HT-29 (cell line): ENCODE measurements around the gene ATN1. TPM values are rescaled to one million over a fixed set of nuclear protein-coding genes. Genes with fewer than 3 reads are reported as not detected.
A peak's percentile ranks its signal among the peaks of the same experiment; 100 is the strongest.

Experiments used
- DNase-seq: peaks from one replicate; pipeline ENCODE4 v3.0.0-alpha.2; 2015; ENCODE audit warnings: low spot score
- total RNA-seq: library from RNA; depleted of rRNA; stranded (reverse); fragments of >200 nt; shearing (Covaris generic); gene quantifications from 2 replicates; pipeline ENCODE4 v1.2.3, GENCODE V29; 2014

ATN1 gene
- total RNA-seq, 1 experiment from 2014 or later, result 36.9 TPM

DNA sequence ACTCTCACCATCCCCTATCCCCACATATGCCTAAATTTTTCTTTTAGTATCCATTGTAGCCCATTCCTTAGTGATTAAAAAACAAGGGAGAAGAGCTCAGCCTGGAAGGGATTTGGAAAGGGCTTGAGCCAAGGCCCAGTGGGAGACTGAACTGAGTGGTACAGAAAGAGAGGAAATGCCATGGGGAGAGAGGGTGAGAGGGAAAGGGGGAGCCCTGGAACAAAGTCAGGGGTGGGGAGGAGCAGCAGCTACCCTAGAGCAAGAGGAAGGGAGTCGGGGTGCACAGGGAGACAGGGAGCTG, 2.6 kb upstream of the ATN1 start:
- DNase-seq, result no peak

- peak; percentile 88 for DNase-seq
Observed at GRCh38 chr12:6925540-6926279, 2.0 kb upstream of the ATN1 start.

- DNase-seq, result no peak
Observed at GRCh38 chr12:6928022-6928702, 403 bp downstream of the ATN1 start.

DNA sequence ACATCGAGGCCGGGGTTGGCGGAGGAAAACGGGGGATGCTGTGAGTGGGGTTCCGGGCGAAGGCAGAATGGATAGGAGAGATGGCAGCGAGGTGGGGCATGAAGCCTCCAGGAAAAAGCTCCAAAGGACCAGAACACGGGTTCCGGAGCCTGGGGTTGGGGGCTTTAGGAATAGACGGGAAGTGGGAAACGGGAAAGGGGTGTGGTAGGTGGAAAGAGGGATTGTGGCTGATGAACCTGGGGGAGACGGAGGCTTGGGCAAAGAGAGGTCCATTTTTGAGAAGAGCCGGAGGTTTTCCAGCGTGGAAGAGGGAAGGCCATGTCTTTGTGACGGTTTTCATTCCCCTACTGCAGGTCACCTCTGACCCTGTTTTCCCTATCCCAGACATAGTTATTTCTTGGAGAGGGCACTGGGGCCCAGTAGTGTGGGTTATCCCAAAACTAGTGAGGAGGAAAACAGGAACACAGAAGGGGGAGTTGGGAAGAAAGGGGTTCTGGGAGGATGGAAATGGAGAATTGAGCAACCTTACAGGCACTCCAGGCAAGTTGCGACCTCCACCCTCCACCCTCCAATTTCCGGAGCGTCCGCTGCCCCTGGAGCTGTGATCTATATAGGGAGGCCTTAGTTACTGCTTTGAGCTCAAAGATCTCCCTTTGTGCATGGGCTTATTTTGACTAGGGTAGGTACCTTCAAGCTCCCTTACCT, 1.1 kb downstream of the ATN1 start:
- DNase-seq, result peak; percentile 24

DNA sequence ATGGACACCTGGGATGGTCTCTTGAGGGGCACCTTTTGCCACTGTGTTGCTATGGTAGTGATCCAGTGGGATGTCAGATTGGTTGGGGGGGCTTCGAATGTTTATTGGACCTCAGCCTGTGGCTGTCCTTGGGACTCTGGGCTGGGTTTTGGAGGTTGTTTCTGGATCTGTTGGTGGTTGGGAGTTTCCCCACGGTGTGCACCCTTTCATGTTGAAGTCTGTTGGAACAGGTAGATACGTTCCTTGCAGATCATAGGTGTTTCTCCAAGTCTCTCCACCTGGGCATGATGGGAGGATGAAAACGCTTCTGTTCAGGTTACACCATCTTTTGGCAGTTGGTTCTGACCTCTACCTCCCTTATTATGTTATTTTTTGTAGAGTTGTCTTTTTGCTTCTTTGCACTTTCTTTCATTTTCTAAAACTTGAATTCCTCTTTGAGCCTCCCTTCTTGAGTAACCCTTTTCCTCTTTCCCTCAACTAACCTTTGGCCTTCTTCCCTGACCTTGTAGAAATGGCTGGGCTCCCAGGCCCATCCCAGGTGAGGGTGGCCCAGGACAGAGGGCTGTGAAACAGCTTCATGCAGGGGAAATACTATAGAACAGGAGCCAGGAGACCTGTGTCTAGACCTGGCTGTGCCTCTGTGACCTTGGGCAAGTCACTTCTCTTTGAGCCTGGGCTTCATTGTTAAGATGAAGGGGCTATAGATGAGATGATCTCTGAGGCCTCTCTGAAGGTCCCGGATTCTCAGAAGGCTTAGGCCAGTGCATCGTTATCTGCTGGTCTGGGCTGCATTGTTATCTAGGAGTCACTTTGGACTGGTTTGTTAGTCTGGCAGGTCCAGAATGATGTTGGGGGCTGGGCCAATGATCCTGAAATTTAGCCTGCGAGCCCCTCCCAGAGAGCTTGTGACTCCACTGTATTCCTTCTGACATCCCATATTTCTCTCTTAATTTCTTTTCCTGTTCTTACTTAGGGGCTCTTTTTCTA, 2.0 kb downstream of the ATN1 start:
- DNase-seq, result no peak

GRCh38 chr12:6932766-6933165, 5.0 kb downstream of the ATN1 start:
- DNase-seq, result no peak

GRCh38 chr12:6934110-6934509, 6.4 kb downstream of the ATN1 start:
- DNase-seq, result no peak

- DNase-seq, result no peak
Observed at GRCh38 chr12:6935371-6936193, 7.8 kb downstream of the ATN1 start.

GRCh38 chr12:6936194-6936635, 8.5 kb downstream of the ATN1 start:
- DNase-seq, result no peak

DNA sequence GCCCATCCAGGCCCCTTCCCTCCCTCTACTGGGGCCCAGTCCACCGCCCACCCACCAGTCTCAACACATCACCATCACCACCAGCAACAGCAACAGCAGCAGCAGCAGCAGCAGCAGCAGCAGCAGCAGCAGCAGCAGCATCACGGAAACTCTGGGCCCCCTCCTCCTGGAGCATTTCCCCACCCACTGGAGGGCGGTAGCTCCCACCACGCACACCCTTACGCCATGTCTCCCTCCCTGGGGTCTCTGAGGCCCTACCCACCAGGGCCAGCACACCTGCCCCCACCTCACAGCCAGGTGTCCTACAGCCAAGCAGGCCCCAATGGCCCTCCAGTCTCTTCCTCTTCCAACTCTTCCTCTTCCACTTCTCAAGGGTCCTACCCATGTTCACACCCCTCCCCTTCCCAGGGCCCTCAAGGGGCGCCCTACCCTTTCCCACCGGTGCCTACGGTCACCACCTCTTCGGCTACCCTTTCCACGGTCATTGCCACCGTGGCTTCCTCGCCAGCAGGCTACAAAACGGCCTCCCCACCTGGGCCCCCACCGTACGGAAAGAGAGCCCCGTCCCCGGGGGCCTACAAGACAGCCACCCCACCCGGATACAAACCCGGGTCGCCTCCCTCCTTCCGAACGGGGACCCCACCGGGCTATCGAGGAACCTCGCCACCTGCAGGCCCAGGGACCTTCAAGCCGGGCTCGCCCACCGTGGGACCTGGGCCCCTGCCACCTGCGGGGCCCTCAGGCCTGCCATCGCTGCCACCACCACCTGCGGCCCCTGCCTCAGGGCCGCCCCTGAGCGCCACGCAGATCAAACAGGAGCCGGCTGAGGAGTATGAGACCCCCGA, 9.1 kb downstream of the ATN1 start:
- DNase-seq, result no peak

GRCh38 chr12:6937481-6938352, 10.0 kb downstream of the ATN1 start:
- DNase-seq, result peak; percentile 96

DNA sequence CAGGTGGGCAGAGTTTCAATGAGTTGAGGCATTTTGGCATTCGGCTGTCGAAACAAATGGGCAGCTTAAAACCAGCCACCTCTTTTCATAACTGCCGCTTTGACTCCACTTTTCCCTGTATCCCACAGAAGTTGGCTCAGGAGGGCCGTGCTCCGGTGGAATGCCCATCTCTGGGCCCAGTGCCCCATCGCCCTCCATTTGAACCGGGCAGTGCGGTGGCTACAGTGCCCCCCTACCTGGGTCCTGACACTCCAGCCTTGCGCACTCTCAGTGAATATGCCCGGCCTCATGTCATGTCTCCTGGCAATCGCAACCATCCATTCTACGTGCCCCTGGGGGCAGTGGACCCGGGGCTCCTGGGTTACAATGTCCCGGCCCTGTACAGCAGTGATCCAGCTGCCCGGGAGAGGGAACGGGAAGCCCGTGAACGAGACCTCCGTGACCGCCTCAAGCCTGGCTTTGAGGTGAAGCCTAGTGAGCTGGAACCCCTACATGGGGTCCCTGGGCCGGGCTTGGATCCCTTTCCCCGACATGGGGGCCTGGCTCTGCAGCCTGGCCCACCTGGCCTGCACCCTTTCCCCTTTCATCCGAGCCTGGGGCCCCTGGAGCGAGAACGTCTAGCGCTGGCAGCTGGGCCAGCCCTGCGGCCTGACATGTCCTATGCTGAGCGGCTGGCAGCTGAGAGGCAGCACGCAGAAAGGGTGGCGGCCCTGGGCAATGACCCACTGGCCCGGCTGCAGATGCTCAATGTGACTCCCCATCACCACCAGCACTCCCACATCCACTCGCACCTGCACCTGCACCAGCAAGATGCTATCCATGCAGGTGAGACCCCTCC, 10.8 kb downstream of the ATN1 start:
- no peak for DNase-seq

DNA sequence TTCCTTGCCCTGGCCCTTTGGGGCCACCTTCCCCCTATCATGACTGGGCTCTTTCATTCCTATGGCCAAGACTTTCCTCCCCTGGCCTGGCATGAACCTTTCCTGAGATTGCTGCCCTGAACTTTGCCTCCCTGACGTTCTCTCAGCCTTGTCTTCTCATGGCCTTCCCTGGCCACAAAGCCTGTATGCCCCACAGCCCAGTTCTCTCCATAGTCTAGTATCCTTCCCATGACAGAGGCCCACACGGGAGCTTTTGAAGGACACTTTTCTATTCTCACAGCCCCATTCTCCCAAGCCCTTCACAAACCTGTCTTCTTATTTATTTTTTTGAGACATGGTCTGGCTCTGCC, 11.4 kb downstream of the ATN1 start:
- no peak for DNase-seq

GRCh38 chr12:6941267-6941666, 13.5 kb downstream of the ATN1 start:
- DNase-seq, result no peak

- no peak for DNase-seq
Observed at GRCh38 chr12:6941782-6942181, 14.0 kb downstream of the ATN1 start.

DNA sequence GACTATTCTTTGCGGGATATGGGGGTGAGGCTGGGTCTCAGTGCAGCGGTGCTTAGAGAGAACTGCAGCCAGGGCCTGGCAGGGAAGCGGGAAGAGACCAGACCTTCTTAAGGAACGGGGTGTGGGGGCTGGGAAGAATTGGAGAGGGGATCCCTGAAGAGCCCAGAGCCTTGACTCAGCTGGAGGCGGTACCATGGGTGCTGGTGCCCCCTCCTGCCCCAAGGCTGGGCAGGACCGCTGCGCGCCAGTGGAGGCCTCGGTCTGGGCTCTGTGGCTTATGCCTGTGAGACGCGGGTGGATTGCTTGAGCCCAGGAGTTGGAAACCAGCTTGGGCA, 14.5 kb downstream of the ATN1 start:
- no peak for DNase-seq

GRCh38 chr12:6943389-6943721, 15.6 kb downstream of the ATN1 start:
- DNase-seq, result peak; percentile 95

DNA sequence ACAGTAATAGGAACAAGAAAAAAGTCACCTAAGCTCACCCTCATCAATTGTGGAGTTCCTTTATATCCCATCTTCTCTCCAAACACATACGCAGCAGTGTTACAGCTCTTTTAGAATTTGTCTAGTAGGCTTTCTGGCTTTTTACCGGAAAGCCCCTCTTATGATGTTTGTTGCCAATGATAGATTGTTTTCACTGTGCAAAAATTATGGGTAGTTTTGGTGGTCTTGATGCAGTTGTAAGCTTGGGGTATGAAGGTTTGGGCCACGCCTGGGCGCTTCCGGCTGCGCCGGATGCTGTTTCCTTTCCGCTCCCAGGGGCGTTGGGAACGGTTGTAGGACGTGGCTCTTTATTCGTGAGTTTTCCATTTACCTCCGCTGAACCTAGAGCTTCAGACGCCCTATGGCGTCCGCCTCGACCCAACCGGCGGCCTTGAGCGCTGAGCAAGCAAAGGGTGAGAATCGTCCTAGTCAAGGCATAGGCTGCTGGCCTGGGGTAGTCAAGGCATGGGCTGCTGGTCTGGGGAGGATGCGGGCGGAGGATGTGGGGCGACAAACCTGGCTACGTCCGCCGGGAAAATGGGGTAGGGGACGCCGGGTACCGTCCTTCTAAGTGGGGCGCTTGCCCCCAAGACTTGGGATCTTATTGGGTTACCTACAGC, 16.1 kb downstream of the ATN1 start, which contains the start of the genes C12orf57 and RNU7-1:
Gene C12orf57, plus strand, starts transcription at position 301 of the 659 bp plus-strand sequence. Its CDS starts 100 bp downstream, at position 401.
Gene RNU7-1, plus strand, starts transcription at position 95 of the 659 bp plus-strand sequence.
- DNase-seq, result peak; percentile 96
